Astrocyte (in vitro differentiated cells and primary cell): ENCODE results near the gene INPP5A. TPM values are rescaled to one million over a fixed set of nuclear protein-coding genes. Genes with fewer than 3 reads are reported as not detected.

Experiments used
- DNase-seq: peaks from one replicate; pipeline ENCODE4 v3.0.0-alpha.2; 2010; ENCODE audit warnings: low read depth
- FAIRE-seq: peaks from 2 replicates; lab custom pipeline; 2011; peaks lifted over from hg19 to GRCh38; lab: Jason Lieb, UNC
- H2AFZ ChIP-seq: 2 replicates; pipeline ENCODE4 v1.6.0; 2012; ENCODE audit warnings: low read depth, low read length, inconsistent platforms
- H3K27ac ChIP-seq: 2 replicates; pipeline ENCODE4 v1.5.1; 2011; ENCODE audit warnings: low read depth, low read length, inconsistent platforms
- H3K27me3 ChIP-seq: 2 replicates; pipeline ENCODE4 v1.6.0; 2011; ENCODE audit warnings: low read length, inconsistent platforms; ENCODE audit not compliant: insufficient read depth
- H3K36me3 ChIP-seq: 2 replicates; pipeline ENCODE4 v1.5.1; 2011; ENCODE audit warnings: low read length, inconsistent platforms; ENCODE audit not compliant: insufficient read depth
- H3K4me1 ChIP-seq: 2 replicates; pipeline ENCODE4 v1.5.1; 2011; ENCODE audit warnings: low read length, inconsistent platforms; ENCODE audit not compliant: insufficient read depth
- H3K4me2 ChIP-seq: 2 replicates; pipeline ENCODE4 v1.6.0; 2012; ENCODE audit warnings: low read length, inconsistent platforms
- H3K4me3 ChIP-seq: 2 replicates; pipeline ENCODE4 v1.5.1; 2011; ENCODE audit warnings: low read depth, mild to moderate bottlenecking, low read length, inconsistent platforms; ENCODE audit not compliant: insufficient read depth
- H3K79me2 ChIP-seq: 2 replicates; pipeline ENCODE4 v1.6.0; 2012; ENCODE audit warnings: mild to moderate bottlenecking, low read length, inconsistent platforms; ENCODE audit not compliant: insufficient read depth
- H3K9ac ChIP-seq: 2 replicates; pipeline ENCODE4 v1.6.0; 2012; ENCODE audit warnings: mild to moderate bottlenecking, low read length, inconsistent platforms
- H3K9me3 ChIP-seq: 2 replicates; pipeline ENCODE4 v1.5.1; 2012; ENCODE audit warnings: low read depth, mild to moderate bottlenecking, low read length, inconsistent platforms; ENCODE audit not compliant: insufficient read depth
- H4K20me1 ChIP-seq: 2 replicates; pipeline ENCODE4 v1.6.0; 2012; ENCODE audit warnings: low read length, inconsistent platforms; ENCODE audit not compliant: insufficient read depth
- H3K27ac Mint-ChIP-seq: one replicate; pipeline ENCODE4 v1.8.0; 2021; ENCODE audit warnings: mild to moderate bottlenecking, mixed read lengths; ENCODE audit not compliant: unreplicated experiment
- H3K27me3 Mint-ChIP-seq: one replicate; pipeline ENCODE4 v1.8.0; 2021; ENCODE audit warnings: low read depth, mixed read lengths; ENCODE audit not compliant: unreplicated experiment
- H3K36me3 Mint-ChIP-seq: one replicate; pipeline ENCODE4 v1.8.0; 2021; ENCODE audit warnings: low read depth, mixed read lengths; ENCODE audit not compliant: unreplicated experiment
- H3K4me1 Mint-ChIP-seq: one replicate; pipeline ENCODE4 v1.8.0; 2021; ENCODE audit warnings: low read depth, mixed read lengths; ENCODE audit not compliant: unreplicated experiment
- H3K4me3 Mint-ChIP-seq: one replicate; pipeline ENCODE4 v1.8.0; 2021; ENCODE audit warnings: mild to moderate bottlenecking, moderate library complexity, mixed read lengths; ENCODE audit not compliant: unreplicated experiment
- H3K9me3 Mint-ChIP-seq: one replicate; pipeline ENCODE4 v1.8.0; 2021; ENCODE audit warnings: mild to moderate bottlenecking, mixed read lengths; ENCODE audit not compliant: unreplicated experiment
- CTCF ChIP-seq: IDR thresholded peaks from 2 replicates; pipeline ENCODE4 v1.5.1; 2011; ENCODE audit warnings: low read depth, mild to moderate bottlenecking, inconsistent platforms, low read length, moderate library complexity; ENCODE audit not compliant: insufficient read depth
- EZH2 ChIP-seq: IDR thresholded peaks from 2 replicates; pipeline ENCODE4 v1.6.1; 2012; ENCODE audit warnings: mild to moderate bottlenecking, low read length, inconsistent platforms; ENCODE audit not compliant: insufficient read depth
- total RNA-seq: library from RNA; stranded (reverse); gene quantifications from 2 replicates; pipeline ENCODE4 v1.2.1, GENCODE V29; 2021

Gene INPP5A
- total RNA-seq, 1 donor from 2014 or later, result 39.1 TPM

- Mint-ChIP-seq H3K27me3 (peaks cover 70% of the 10 kb centered on the region), H3K9me3 (peaks cover 2% of the 10 kb centered on the region), H3K27ac (no peak overlapping the region), H3K4me1 (no peaks in the 10 kb centered on the region), H3K36me3 (peaks cover 3% of the 10 kb centered on the region), H3K4me3 (no peak overlapping the region)
- DNase-seq, result no peak
- H3K4me3 ChIP-seq, result no peak overlapping the region
- H2AFZ ChIP-seq, result no peak overlapping the region
- no peak overlapping the region for H3K27ac ChIP-seq
- no peaks in the 10 kb centered on the region for H3K4me1 ChIP-seq
- no peak for FAIRE-seq
- no peaks in the 10 kb centered on the region for H4K20me1 ChIP-seq
- H3K27me3 ChIP-seq, result peaks cover 26% of the 10 kb centered on the region
- no peaks in the 10 kb centered on the region for H3K36me3 ChIP-seq
- H3K4me2 ChIP-seq, result no peak overlapping the region
- H3K9ac ChIP-seq, result no peak overlapping the region
- no peak for TF ChIP-seq EZH2
- no peak for TF ChIP-seq CTCF
- no peaks in the 10 kb centered on the region for H3K9me3 ChIP-seq
- no peaks in the 10 kb centered on the region for H3K79me2 ChIP-seq
Observed at GRCh38 chr10:132497063-132497680, 40.4 kb upstream of the INPP5A start.

- H3K27ac ChIP-seq, result no peak overlapping the region
- Mint-ChIP-seq H3K27me3 (peaks cover 70% of the 10 kb centered on the region), H3K9me3 (peaks cover under 1% of the 10 kb centered on the region), H3K36me3 (peaks cover 3% of the 10 kb centered on the region), H3K4me3 (no peak overlapping the region), H3K27ac (no peak overlapping the region), H3K4me1 (no peaks in the 10 kb centered on the region)
- no peak for TF ChIP-seq CTCF
- no peak for TF ChIP-seq EZH2
- FAIRE-seq (no peak), DNase-seq (no peak)
- no peaks in the 10 kb centered on the region for H3K36me3 ChIP-seq
- no peaks in the 10 kb centered on the region for H4K20me1 ChIP-seq
- H3K27me3 ChIP-seq, result peaks cover 26% of the 10 kb centered on the region
- H3K4me3 ChIP-seq, result no peak overlapping the region
- no peak overlapping the region for H3K4me2 ChIP-seq
- no peak overlapping the region for H3K9ac ChIP-seq
- H3K79me2 ChIP-seq, result no peaks in the 10 kb centered on the region
- no peaks in the 10 kb centered on the region for H3K4me1 ChIP-seq
- H3K9me3 ChIP-seq, result no peaks in the 10 kb centered on the region
- H2AFZ ChIP-seq, result no peak overlapping the region
Observed at GRCh38 chr10:132497861-132498561, 39.6 kb upstream of the INPP5A start.
